ENCODE measurements around the gene YPEL1.

The YPEL1 gene

GRCh38 chr22:21735200-21736083 lies at the start of gene YPEL1:
Gene YPEL1 (minus strand): TSS chr22:21735794. CDS start chr22:21710744, 25,050 bp downstream.
- peak; percentile 54 for DNase-seq (ENCODE audit: low read depth)

GRCh38 chr22:21780259-21780658 lies 44.7 kb upstream of the YPEL1 start:
- DNase-seq (ENCODE audit: low read depth): no peak

- no peak for DNase-seq (ENCODE audit: low read depth)
These were observed 43.9 kb upstream of the YPEL1 start for GRCh38 chr22:21779444-21779843.

- peak; percentile 40 for DNase-seq (ENCODE audit: low read depth)
These were observed 43.2 kb upstream of the YPEL1 start for GRCh38 chr22:21778705-21779363.

GRCh38 chr22:21771631-21771976 lies 36.0 kb upstream of the YPEL1 start:
- DNase-seq (ENCODE audit: low read depth): no peak

- no peak for DNase-seq (ENCODE audit: low read depth)
These were observed 32.8 kb upstream of the YPEL1 start for GRCh38 chr22:21768435-21768834.

- no peak for DNase-seq (ENCODE audit: low read depth)
These were observed 31.3 kb upstream of the YPEL1 start for GRCh38 chr22:21766691-21767462.

GRCh38 chr22:21765909-21766529 lies 30.4 kb upstream of the YPEL1 start:
- no peak for DNase-seq (ENCODE audit: low read depth)

GRCh38 chr22:21764038-21764804 lies 28.6 kb upstream of the YPEL1 start:
- no peak for DNase-seq (ENCODE audit: low read depth)

- DNase-seq (ENCODE audit: low read depth): no peak
These were observed 27.4 kb upstream of the YPEL1 start for GRCh38 chr22:21762712-21763581.

GRCh38 chr22:21761994-21762680 lies 26.5 kb upstream of the YPEL1 start:
- DNase-seq (ENCODE audit: low read depth): no peak

- no peak for DNase-seq (ENCODE audit: low read depth)
These were observed 25.5 kb upstream of the YPEL1 start for GRCh38 chr22:21761086-21761485.

- peak; percentile 31 for DNase-seq (ENCODE audit: low read depth)
These were observed 25.0 kb upstream of the YPEL1 start for GRCh38 chr22:21760640-21761039.

GRCh38 chr22:21759646-21760376 lies 24.2 kb upstream of the YPEL1 start:
- no peak for DNase-seq (ENCODE audit: low read depth)

GRCh38 chr22:21759093-21759492 lies 23.5 kb upstream of the YPEL1 start:
- DNase-seq (ENCODE audit: low read depth): no peak

- DNase-seq (ENCODE audit: low read depth): no peak
These were observed 22.7 kb upstream of the YPEL1 start for GRCh38 chr22:21758091-21758864.

- peak; percentile 78 for DNase-seq (ENCODE audit: low read depth)
These were observed 20.3 kb upstream of the YPEL1 start for GRCh38 chr22:21755851-21756284.

GRCh38 chr22:21754523-21754922 lies 18.9 kb upstream of the YPEL1 start:
- no peak for DNase-seq (ENCODE audit: low read depth)
